ENCODE measurements around the gene SNX18. TPM values are rescaled to one million over a fixed set of nuclear protein-coding genes. Genes with fewer than 3 reads are reported as not detected.

SNX18 gene
- total RNA-seq, 1 donor from 2014 or later: 22.3 TPM

DNA sequence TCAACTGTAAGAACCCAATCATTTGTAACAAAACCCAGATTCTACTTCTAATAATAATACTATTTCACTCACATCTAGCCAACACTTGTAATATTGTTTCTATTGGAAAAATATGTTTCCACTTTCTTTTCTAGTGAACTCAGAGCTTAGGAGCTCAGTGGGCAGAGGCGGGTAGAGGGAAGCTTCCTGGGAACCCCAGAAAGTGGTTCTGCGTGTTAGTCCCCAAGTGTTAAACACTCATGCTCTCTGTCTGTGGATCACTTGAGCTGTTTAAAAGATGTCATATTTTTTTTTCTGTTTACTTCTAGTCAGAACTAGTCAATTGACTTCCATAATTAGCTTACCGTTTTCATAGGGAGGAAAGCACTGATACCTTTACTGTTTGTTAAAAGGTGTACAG lies 20.6 kb downstream of the SNX18 start:
- no peak for ATAC-seq

GRCh38 chr5:54539001-54539400 lies 21.4 kb downstream of the SNX18 start:
- DNase-seq (ENCODE audit: low spot score) (no peak), ATAC-seq (no peak)

More for the DNA sequence above, 20.6 kb downstream of the SNX18 start:
- DNase-seq (ENCODE audit: low spot score): no peak

DNA sequence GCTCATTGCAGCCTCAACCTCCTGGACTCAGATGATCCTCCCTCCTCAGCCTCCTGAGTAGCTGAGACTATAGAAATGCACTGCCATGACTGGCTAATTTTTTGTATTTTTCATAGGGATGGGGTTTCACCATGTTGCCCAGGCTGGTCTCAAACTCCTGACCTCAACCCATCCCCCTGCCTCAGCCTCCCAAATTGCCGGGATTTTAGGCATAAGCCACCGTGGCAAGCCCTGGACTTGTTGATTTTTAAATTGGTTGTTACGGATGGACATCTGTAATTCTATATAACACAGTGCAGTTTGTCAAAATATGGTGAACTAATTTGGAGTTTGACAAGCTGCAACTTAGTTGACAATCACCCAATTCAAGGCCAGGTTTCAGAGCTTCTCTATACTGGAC lies 22.7 kb downstream of the SNX18 start:
- no peak for DNase-seq (ENCODE audit: low spot score)
- no peak for ATAC-seq

DNA sequence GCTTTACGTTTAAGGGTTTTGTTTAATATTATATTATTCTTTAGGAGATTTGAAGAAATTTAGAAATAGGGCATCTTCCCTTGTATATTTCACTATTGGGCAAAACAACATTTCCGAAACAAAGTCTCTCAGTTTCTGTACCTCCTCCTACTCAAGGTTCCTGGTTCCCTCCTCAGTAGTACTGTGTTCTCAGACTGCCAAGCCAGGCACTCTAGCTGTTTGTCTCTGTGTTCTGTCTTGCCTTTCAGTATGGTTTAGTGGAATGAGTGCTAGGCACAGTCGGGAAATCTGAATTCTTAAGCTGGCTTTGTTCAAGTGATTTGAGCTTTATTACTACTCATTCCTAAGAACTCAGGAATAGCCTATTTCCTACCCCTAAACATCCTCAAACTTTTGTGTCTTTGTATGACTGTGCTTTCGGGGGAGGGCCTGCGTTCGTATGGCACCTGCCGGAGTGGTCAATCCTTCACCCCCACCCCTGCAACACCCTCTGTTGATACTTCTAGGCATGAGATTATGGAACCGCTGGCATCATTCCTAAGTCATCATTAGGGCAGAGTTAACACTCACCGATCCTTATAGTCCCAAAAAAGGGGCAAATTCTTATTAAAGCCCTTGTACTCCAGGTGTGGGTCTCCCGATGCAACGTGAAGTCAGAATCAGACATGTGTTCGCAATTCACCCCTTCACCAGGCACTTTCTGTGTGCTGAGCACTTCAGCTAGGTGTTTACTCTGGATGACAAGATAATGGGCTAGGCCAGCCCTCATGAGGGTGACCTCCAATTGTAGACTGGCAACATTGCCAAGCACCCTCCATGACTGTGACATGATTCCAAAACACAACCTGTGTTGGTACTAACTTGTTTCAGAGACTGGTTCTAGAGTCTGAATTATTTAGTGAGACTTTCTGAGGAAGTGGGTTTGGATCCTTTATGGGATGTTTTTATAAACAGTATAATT lies 24.5 kb downstream of the SNX18 start:
- DNase-seq (ENCODE audit: low spot score) (no peak), ATAC-seq (peak; percentile 69)

- no peak for DNase-seq (ENCODE audit: low spot score)
- ATAC-seq: peak; percentile 63
Observed at GRCh38 chr5:54544044-54544443, 26.5 kb downstream of the SNX18 start.

GRCh38 chr5:54545796-54546195 lies 28.2 kb downstream of the SNX18 start:
- DNase-seq (ENCODE audit: low spot score) (no peak), ATAC-seq (no peak)

DNA sequence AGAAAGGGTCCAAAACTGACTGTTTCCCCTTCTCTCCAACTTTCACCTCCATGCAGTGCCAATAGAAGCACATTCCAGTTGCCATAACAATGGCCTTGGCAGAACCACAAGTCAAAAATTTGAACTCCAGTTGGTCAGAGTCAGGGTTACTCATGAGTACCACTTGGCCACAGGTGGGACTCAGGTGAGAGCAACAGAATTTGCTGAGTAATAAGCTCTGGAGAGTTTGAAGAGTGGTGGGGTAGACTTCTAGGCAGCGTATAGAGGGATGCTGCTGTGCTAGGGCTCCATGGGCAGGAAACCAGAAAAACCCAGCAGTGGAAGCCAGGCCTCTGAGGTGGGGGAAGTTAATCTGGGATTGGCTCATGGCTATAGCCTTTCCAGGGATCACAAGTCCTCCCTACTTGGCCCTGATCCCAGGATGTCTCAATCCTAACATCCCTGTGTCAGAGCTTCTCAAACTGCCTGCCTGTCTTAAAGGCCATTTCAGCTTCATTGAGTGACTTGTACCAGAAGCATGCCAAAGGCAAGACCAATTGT lies 30.2 kb downstream of the SNX18 start:
- DNase-seq (ENCODE audit: low spot score) (peak; percentile 91), ATAC-seq (peak; percentile 90)

DNA sequence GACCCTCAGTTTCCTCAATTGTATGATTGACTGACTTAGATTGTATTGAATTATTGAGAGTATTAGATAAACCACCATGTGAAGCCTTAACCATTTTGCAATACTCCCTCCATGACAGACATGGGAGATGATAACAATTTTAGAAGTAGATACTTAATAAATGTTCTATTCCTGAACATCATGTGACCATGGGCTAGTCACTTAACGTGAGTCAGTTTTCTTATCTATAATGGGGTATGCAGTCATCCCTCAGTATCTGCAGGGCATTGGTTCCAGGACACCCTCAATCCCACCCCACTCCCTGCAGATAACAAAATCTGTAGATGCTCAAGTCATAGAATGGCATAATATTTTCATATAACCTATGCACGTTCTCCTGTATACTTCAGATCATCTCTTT lies 31.0 kb downstream of the SNX18 start:
- no peak for DNase-seq (ENCODE audit: low spot score)
- ATAC-seq: no peak

DNA sequence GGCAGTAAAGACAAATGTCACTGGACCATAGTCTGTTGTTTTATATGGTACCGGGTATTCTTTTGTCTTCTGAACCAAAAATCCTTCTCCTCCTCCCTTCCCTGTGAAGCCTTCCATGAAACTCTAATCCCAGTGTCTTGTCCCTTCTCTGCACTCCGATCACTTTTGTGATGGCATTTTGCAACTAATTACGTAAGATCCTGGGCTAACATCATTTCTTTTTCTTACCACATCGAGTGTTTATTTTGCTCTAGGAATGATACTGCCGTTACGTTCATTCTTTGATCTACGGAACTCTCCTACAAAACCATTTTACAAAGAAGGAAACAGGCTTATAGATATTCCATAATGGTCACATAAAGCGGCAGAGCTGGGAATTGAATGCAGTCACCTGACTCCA lies 33.7 kb downstream of the SNX18 start:
- ATAC-seq (peak; percentile 3), DNase-seq (ENCODE audit: low spot score) (no peak)

GRCh38 chr5:54551926-54552325 lies 34.4 kb downstream of the SNX18 start:
- DNase-seq (ENCODE audit: low spot score): no peak
- ATAC-seq: no peak

GRCh38 chr5:54552446-54552845 lies 34.9 kb downstream of the SNX18 start:
- ATAC-seq (no peak), DNase-seq (ENCODE audit: low spot score) (no peak)

- ATAC-seq: peak; percentile 87
- DNase-seq (ENCODE audit: low spot score): no peak
Observed at GRCh38 chr5:54553659-54554207, 36.2 kb downstream of the SNX18 start.

GRCh38 chr5:54556141-54556540 lies 38.6 kb downstream of the SNX18 start:
- ATAC-seq (no peak), DNase-seq (ENCODE audit: low spot score) (no peak)

GRCh38 chr5:54558362-54558761 lies 40.8 kb downstream of the SNX18 start:
- DNase-seq (ENCODE audit: low spot score) (no peak), ATAC-seq (no peak)

- no peak for ATAC-seq
- no peak for DNase-seq (ENCODE audit: low spot score)
Observed at GRCh38 chr5:54561651-54562050, 44.1 kb downstream of the SNX18 start.

DNA sequence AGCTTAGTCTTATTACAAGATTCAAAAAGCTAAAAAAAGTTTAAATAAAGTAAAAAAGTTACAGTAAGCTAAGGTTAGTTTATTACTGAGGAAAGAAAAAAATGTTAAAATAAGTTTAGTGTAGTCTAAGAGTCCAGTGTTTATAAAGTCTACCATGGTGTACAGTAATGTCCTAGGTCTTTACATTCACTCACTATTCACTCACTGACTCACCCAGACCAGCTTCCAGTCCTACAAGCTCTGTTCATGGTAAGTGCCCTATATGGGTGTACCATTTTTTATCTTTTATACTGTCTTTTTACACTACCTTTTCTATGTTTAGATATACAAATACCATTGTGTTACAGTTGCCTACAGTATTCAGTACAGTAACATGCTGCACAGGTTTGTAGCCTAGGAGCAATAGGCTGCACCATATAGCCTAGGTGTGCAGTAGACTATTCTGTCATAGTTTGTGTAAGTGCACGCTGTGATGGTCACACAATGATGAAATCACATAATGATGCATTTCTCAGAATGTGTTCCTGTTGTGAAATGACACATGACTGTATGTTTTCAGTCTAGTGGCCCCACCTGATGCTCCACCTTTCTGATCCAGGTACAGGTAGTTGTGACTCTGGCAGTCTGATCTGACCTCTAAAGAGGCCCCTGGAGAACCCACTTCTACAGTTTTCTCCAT lies 45.7 kb downstream of the SNX18 start:
- DNase-seq (ENCODE audit: low spot score): no peak
- no peak for ATAC-seq

- ATAC-seq (peak; percentile 97), DNase-seq (ENCODE audit: low spot score) (no peak)
Observed at GRCh38 chr5:54567996-54568395, 50.4 kb downstream of the SNX18 start.

- ATAC-seq: no peak
- no peak for DNase-seq (ENCODE audit: low spot score)
Observed at GRCh38 chr5:54570916-54571315, 53.4 kb downstream of the SNX18 start.

DNA sequence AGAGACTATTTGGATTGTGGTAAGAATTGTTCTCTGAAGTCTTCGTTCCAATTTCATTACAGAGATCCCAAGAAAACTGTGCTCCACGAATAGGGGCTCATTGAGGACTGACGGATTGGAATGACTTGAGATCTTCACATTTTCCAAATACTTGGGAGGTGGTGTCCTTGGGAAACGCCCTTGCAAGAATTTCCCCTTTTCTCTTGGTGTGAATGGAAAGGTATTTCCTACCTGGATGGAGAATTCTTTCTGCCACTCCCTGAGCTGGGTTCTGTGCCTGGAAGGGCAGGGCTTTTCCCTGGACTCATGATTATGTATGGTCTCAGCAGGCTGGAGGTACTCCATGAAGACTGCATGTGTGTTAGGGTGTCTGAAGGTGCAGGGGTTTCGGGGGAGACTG lies 53.9 kb downstream of the SNX18 start:
- no peak for DNase-seq (ENCODE audit: low spot score)
- no peak for ATAC-seq

DNA sequence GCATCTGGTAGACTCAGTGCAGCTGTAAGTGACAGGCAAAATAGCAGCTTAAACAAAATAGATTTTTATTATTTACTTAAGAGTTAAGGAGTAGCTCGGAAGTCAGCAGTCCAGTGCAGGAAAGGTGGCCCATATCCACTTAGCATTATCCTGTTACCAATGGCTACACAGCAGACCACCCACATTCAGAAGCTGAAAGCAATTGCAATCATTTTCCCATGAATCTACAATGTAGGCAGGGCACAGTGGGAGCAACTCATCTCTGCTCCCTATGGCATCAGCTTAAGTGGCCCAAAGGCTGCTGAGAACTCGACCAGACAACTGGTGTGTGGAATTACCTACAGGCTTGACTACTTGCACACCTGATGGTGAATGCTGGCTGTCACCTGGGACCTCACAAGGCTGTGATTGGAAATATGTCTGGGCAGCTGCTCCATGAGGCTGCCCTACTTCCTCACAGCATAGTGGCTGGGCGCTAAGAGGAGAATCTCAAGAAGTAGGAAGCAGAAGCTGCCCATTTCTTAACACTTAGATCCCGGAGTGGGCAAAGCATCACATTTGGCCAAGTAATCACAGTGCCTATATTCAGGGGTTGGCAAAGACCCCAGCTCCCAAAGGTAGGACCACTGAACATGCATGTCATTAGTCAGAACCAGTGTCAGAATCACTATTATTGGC lies 56.4 kb downstream of the SNX18 start:
- DNase-seq (ENCODE audit: low spot score) (no peak), ATAC-seq (no peak)

GRCh38 chr5:54577528-54577927 lies 60.0 kb downstream of the SNX18 start:
- DNase-seq (ENCODE audit: low spot score) (no peak), ATAC-seq (no peak)
